Activated CD8-positive, alpha-beta memory T cell treated with anti-CD3 and anti-CD28 coated beads for 4 hours (primary cell): Measurements from ENCODE around the gene APOBEC4.

Source experiments
- DNase-seq, 2 donors: peaks; one replicate each; pipeline ENCODE4 v3.0.0-alpha.2; 2020; ENCODE audit warnings: low read depth in 2 of 2

APOBEC4 gene

DNA sequence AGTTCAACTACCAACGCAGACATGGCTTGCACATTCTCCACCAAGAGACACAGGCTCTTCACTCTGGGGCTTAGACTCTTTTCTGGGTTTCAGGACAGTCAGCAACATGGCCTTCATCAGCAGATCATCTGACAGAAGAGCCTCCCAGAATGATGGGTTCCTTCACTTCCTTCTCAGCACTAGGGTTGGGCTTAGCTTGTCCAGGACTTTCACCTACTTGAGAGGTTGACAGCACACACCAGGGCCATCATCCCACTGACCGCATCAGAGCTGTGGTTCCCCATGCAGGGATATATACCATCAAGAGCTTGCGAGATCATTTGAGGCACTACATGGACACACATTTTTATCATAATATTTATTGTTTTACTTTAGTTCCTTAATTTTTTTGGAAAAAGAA lies 52.5 kb downstream of the APOBEC4 start:
- no peak for DNase-seq

- DNase-seq: no peak
Measured at GRCh38 chr1:183600136-183600535, 53.0 kb downstream of the APOBEC4 start.

DNA sequence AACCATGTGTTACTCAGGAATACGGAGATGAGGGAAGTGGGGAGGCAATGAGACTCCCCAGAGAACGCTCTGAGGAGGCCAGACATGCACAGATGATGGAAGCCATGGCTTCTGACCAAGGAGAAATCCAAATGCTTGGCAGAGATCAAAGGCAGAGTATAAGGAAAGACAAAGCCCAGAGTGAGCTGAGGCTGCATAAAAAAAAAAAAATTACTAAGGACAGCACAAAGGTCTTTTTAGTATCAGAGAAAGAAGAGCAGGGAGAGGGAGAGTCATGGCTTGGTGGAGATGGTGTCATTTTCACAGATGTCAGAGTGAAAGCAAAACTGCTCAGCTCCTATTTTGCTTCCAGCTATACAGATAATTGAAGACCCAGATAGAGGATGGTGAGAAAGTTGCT lies 54.7 kb downstream of the APOBEC4 start:
- no peak for DNase-seq

GRCh38 chr1:183597656-183598347 lies 55.3 kb downstream of the APOBEC4 start:
- DNase-seq: no peak

DNA sequence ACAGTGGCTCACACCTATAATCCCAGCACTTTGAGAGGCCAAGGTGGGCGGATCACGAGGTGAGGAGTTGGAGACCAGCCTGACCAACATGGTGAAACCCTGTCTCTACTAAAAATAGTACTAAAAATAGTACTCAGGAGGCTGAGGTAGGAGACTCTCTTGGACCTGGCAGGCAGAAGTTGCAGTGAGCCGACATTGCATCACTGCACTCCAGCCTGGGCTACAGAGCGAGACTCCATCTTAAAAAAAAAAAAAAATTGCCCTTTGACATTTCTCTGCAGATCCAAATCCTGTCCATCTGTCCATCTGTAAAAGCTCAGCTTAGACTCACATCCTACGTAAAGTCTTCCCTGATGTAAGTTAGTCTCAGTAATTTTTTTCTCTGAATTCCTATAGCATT lies 56.6 kb downstream of the APOBEC4 start:
- no peak for DNase-seq
